HG03558 (cell line): ENCODE data around the gene KCNJ10.

Experiments
- ATAC-seq: cut with Tn5 transposase; IDR thresholded peaks from one replicate; pipeline ENCODE4 v1.9.1; 2021; ENCODE audit warnings: moderate number of reproducible peaks; ENCODE audit not compliant: unreplicated experiment; ENCODE audit errors: extremely low read depth

KCNJ10 gene

DNA sequence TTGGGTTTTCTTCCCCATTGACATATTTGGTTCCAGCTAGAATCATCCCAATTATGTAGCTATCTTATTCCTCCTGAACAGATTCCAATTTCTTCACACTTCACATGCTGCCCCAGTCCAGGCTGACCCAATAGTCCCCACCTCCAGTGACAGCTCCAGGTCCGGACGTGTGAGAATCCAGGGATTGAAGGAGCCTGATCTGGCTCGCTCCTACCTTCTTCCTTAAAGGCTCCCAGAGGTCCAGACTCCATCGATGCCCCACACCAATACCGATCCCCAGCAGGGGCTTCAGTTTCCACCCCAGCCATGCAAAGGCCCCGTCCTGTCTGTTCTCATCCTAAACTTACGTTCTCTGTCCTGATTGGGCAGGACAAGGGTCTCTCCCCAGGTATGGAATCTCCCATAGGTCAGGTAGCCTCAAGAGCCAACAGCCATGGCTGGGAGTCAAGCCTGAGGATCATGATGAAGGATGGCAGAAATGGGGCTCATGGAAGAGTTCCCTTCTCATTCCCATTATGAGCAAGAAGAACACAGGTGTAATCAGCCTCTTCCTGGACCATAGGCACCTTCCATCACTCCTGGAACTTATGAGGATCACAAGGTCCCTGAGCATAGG lies 95.5 kb downstream of the KCNJ10 start:
- ATAC-seq: no peak

DNA sequence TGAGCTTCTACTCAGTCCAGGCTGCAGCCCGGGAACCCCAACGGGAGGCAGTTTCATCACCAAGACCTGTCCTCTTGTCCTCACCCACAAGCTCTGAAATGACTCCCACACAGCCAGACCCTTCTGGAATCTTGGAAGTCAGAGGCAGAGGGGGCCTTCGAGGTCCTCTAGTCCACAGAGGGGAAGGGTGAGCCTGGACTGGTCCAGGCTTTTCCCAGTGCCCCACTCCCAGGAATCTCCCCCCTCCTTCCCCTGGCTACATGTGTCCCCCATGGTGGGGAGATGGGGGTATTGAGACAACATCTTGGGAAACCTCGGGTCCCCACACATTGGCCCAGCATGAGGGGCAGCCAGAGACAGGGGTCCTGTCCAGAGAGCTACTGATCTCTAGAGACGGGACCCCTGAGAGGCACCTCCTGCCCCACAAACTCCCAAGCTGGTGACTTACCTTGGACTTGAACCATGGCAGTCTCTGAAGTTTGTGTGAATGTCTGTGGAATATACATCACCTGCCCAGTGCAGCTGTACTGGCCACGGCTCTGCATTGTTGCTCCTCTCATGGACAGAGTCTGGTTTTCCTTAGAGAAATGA lies 96.5 kb downstream of the KCNJ10 start:
- no peak for ATAC-seq

- ATAC-seq: no peak
Observed at GRCh38 chr1:159972443-159973205, 97.3 kb downstream of the KCNJ10 start.

GRCh38 chr1:159970932-159971342 lies 99.0 kb downstream of the KCNJ10 start:
- ATAC-seq: no peak

GRCh38 chr1:159968901-159969300 lies 101.1 kb downstream of the KCNJ10 start:
- ATAC-seq: no peak

- ATAC-seq: no peak
Observed at GRCh38 chr1:159965263-159965662, 104.7 kb downstream of the KCNJ10 start.

DNA sequence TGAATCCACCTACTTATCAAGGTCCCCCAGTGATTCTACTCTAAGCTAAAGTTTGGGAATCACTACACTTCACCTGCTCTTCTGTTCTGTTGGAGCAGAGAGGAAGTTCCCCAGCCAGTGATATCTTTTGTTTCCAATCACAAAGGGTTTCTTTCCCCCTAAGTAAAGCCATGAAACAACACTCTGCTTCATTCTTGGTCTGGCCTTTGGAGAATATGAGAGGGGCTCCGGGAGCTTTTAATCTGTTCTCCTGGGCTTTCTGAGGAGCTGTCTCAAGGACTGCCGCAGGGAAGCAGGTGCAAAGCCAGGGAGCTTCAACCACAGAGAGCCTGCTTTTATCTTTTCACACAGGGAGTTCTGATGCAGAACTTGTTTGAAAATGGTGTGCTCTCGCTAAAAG lies 105.8 kb downstream of the KCNJ10 start:
- no peak for ATAC-seq

DNA sequence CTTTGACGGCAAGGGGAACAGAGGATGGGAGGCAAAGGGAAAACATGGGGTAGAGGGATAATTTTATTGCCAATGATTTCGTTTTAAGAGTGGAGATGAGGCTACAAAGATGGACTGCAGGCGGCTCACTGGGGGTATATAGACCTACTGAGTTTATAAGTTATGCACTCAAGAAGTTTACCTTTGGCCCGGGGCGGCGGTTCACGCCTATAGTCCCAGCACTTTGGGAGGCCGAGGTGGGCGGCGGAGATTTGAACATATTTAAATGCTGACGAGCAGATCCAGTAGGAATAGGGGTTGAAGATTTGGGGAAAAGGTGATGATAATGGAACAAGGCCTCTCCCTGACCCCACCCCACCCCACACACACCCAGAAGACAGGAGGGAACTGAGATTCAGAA lies 107.8 kb downstream of the KCNJ10 start:
- no peak for ATAC-seq

- no peak for ATAC-seq
Observed at GRCh38 chr1:159961636-159962035, 108.3 kb downstream of the KCNJ10 start.

DNA sequence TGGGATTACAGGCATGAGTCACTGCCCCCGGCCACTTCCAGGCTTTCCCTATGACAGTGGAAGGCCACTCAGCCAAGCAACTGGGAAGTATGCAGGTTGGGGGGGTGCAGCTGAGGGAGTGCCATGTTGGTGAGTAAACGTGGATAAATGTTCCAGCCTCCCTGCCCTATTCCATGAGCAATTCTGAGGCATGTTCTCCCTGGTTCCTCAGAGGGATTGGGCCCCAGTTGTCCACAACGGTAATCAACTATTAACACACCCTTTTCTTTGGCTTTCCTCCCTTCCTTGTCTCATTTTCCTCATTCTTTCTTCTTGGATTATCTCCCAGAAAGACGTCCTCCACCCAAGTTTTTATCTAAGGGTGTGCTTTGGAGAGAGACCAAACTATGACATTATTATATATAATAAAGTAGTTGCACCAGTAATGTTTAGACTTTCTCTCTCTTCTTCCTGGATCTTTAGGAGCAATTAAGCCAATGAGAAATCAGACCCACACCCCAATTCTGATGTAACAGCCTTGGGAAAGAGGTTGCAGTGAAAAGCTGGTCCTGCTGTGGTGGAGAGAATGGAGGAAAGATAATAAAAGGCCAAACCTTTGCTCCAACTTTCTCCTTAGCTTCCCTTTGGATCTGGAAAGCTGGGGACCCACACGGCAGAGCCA lies 109.1 kb downstream of the KCNJ10 start:
- ATAC-seq: no peak

DNA sequence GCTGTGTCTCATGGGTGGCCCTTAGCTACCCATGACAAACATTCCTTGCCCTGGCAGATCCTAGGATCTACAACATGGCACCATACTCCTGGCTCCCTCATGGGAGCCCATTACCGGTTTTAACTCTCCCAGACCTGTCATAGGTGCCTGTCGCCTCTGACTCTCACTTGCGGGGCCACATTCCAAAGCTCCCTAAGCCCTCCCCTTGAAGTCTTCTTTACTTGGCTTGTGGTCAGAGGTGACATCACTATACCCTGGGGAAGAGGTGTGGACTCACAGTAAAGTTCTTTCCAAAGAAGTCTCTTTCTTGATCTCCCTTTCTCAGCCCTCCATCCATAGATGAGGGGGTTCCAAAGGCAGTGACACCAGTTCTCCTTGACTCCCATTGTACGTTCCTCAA lies 110.5 kb downstream of the KCNJ10 start:
- ATAC-seq: no peak

GRCh38 chr1:159958719-159959380 lies 111.1 kb downstream of the KCNJ10 start:
- ATAC-seq: no peak

DNA sequence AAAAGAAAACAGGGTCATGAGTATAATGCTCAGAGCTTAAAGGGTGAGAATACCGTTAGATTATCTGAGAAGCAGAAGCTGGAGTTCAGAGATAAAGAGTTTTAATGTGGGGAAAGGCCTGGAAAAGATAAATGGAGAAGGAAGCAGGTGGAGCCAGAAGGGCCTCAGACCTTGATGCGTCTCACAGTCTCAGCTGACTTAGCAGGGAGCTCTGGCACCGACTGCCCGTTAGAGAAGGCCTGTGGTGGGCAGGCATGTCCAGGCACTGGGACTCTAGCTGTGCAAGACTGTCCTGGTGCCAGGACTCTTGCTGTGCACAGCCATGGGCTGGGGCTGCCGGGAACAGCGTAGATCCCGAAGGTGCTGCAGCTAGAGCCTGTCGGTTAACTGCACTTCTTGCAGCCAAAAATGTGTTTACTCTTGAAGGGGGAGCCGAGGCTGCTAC lies 112.1 kb downstream of the KCNJ10 start:
- ATAC-seq: no peak

- no peak for ATAC-seq
Observed at GRCh38 chr1:159955456-159955855, 114.5 kb downstream of the KCNJ10 start.

GRCh38 chr1:159953536-159954515 lies 116.1 kb downstream of the KCNJ10 start, which contains the start of gene SLAMF9:
Gene SLAMF9 (minus strand): TSS chr1:159954237. CDS start chr1:159954137, 100 bp downstream.
- no peak for ATAC-seq

DNA sequence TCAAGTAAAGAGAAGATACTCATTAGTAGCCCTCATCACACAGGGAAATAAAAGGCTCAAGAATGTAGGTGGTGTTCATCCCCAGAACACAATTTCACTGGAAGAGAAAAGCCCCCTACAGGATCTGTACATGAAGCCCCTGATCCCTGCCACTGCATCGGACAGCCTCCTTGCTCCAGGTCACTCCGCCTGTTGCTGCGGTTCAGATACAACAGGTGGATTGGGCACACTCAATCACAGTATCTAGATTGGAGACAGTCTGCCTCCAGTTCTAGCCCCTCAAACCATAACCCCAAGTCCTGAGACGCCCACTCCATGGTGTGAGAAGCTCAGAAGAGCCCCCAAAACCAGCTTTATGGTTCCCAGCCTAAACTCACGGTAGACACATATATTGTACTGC lies 117.0 kb downstream of the KCNJ10 start:
- no peak for ATAC-seq

- ATAC-seq: no peak
Observed at GRCh38 chr1:159951551-159951950, 118.4 kb downstream of the KCNJ10 start.

DNA sequence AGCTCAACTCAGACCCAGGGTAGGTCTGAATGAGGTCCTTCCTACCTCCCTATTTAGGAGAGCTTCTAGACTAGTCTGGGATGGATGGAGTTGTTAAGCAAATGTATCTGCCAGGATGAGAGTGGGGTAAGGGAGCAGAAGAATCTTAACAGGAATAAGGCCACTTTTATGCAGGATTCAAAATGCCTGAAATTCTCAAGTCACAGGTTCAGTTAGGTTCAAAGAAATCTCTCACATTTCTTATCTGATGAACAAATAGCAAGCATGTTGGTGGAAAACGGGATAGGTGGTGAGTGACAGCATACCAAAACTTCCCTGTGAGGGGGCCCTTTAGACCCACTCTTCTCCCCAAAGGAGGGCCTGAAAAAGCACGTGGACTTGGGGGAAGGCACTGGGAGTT lies 118.9 kb downstream of the KCNJ10 start:
- ATAC-seq: no peak

GRCh38 chr1:159949981-159950381 lies 120.0 kb downstream of the KCNJ10 start:
- ATAC-seq: no peak
